GM18499 (cell line): ENCODE results near the gene NRN1.

Source experiments
- ATAC-seq: cut with Tn5 transposase; IDR thresholded peaks from one replicate; pipeline ENCODE4 v1.9.1; 2021; ENCODE audit warnings: moderate number of reproducible peaks; ENCODE audit not compliant: insufficient read depth, unreplicated experiment

Gene NRN1

GRCh38 chr6:6002848-6003620 lies 3.7 kb downstream of the NRN1 start:
- ATAC-seq = no peak

GRCh38 chr6:6002005-6002847 lies 4.5 kb downstream of the NRN1 start:
- no peak for ATAC-seq

GRCh38 chr6:6001443-6001842 lies 5.3 kb downstream of the NRN1 start:
- ATAC-seq = no peak

- ATAC-seq = no peak
Measured at GRCh38 chr6:5999688-6000608, 6.8 kb downstream of the NRN1 start.

GRCh38 chr6:5998711-5999687 lies 7.7 kb downstream of the NRN1 start:
- no peak for ATAC-seq

GRCh38 chr6:5998236-5998635 lies 8.5 kb downstream of the NRN1 start:
- ATAC-seq = no peak

- ATAC-seq = no peak
Measured at GRCh38 chr6:5997420-5997987, 9.2 kb downstream of the NRN1 start.

- ATAC-seq = no peak
Measured at GRCh38 chr6:5996714-5997419, 9.9 kb downstream of the NRN1 start.

GRCh38 chr6:5995949-5996713 lies 10.6 kb downstream of the NRN1 start:
- no peak for ATAC-seq

GRCh38 chr6:5995658-5995948 lies 11.1 kb downstream of the NRN1 start:
- ATAC-seq = no peak

GRCh38 chr6:5994999-5995657 lies 11.6 kb downstream of the NRN1 start:
- ATAC-seq = no peak

GRCh38 chr6:5994234-5994998 lies 12.3 kb downstream of the NRN1 start:
- no peak for ATAC-seq

- no peak for ATAC-seq
Measured at GRCh38 chr6:5992551-5993225, 14.0 kb downstream of the NRN1 start.

- ATAC-seq = no peak
Measured at GRCh38 chr6:5990786-5991185, 15.9 kb downstream of the NRN1 start.

GRCh38 chr6:5989141-5989723 lies 17.5 kb downstream of the NRN1 start:
- no peak for ATAC-seq

GRCh38 chr6:5986861-5987260 lies 19.9 kb downstream of the NRN1 start:
- no peak for ATAC-seq
